ENCODE data around the gene ZCCHC17. TPM values are rescaled to one million over a fixed set of nuclear protein-coding genes. Genes with fewer than 3 reads are reported as not detected.
A peak's percentile ranks its signal among the peaks of the same experiment; 100 is the strongest.

Gene ZCCHC17
- total RNA-seq, 2 donors from 2014 or later = 14.4 to 19.4 TPM

GRCh38 chr1:31299365-31299764 is 2.5 kb downstream of the ZCCHC17 start:
- ATAC-seq = no peak
- intact Hi-C loops (cut with DNase I, micrococcal nuclease) = no loop called here

GRCh38 chr1:31300193-31300592 is 3.4 kb downstream of the ZCCHC17 start:
- DNase-seq (no peak), ATAC-seq (no peak)
- intact Hi-C loops (cut with DNase I, micrococcal nuclease) = no loop called here

More at GRCh38 chr1:31299365-31299764, 2.5 kb downstream of the ZCCHC17 start:
- no peak for DNase-seq

GRCh38 chr1:31302709-31303441 is 6.0 kb downstream of the ZCCHC17 start:
- no peak for DNase-seq
- intact Hi-C loops (cut with DNase I, micrococcal nuclease) = no loop called here

DNA sequence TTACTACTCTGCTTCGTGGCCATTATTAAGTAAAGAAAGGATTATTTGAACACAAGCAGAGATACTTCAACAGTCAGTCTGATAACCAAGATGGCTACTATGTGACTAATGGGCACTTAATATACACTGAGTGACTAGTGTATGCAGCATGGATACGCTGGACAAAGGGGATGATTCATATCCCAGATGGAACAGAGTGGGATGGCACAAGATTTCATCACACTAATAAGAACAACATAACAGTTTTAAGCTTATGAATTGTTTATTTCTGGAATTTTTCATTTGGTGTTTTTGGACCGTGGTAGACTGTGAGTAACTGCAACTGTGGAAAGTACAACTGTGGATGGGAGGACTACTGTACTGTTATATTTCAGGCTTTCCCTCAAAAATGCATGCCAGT is 9.4 kb downstream of the ZCCHC17 start:
- intact Hi-C loops (cut with DNase I, micrococcal nuclease) = no loop called here
- ATAC-seq = no peak
- DNase-seq = no peak

More at GRCh38 chr1:31302709-31303441, 6.0 kb downstream of the ZCCHC17 start:
- no peak for ATAC-seq

- no peak for ATAC-seq
- no peak for DNase-seq
- intact Hi-C loops (cut with DNase I, micrococcal nuclease) = no loop called here
Observed at GRCh38 chr1:31308036-31308435, 11.2 kb downstream of the ZCCHC17 start.

GRCh38 chr1:31310198-31310597 is 13.4 kb downstream of the ZCCHC17 start:
- ATAC-seq (no peak), DNase-seq (no peak)
- intact Hi-C loops (cut with DNase I, micrococcal nuclease) = no loop called here

- ATAC-seq (no peak), DNase-seq (no peak)
- intact Hi-C loops (cut with DNase I, micrococcal nuclease) = no loop called here
Observed at GRCh38 chr1:31315902-31316301, 19.1 kb downstream of the ZCCHC17 start.

DNA sequence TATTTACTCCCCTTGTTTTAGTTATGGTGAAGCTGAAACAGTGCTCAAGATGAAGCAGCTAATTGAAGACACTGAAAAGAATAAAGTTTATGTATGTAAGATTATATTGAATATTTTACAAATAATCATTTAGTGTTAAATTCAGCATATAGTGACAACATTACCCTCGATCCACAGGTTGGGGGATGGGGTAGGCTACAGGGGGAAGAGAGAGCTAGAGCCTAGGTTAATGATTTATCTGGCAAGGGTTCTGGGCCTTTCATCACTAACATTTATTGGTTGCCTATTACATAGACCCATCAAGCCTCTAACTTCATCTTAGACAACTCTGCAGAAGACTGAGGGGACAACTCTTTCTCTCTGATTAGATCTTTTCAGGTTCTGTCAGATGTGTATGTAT is 21.3 kb downstream of the ZCCHC17 start:
- ATAC-seq (no peak), DNase-seq (no peak)
- intact Hi-C loops (cut with DNase I, micrococcal nuclease) = no loop called here

DNA sequence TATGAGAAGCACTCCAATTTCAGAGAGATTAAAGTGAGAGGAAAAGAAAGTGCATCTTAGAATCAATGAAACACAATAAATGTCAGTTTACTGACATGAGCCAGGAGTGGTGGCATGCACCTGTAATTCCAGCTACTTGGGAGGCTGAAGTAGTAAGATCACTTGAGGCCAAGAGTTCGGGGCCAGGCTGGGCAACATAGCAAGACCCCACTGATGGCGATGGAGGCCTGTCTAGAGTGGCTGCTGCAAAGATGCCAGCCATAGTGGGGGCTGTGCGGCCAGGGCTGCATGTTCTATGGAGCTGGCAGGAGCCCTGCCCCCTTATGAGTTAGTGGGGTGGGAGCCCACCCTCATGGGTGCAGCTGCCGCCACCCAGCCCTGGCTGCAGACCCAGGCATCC is 27.3 kb downstream of the ZCCHC17 start:
- ATAC-seq = no peak
- no peak for DNase-seq
- intact Hi-C loops (cut with DNase I, micrococcal nuclease) = no loop called here

GRCh38 chr1:31324992-31325391 is 28.2 kb downstream of the ZCCHC17 start:
- DNase-seq (no peak), ATAC-seq (no peak)
- intact Hi-C loops (cut with DNase I, micrococcal nuclease) = no loop called here

DNA sequence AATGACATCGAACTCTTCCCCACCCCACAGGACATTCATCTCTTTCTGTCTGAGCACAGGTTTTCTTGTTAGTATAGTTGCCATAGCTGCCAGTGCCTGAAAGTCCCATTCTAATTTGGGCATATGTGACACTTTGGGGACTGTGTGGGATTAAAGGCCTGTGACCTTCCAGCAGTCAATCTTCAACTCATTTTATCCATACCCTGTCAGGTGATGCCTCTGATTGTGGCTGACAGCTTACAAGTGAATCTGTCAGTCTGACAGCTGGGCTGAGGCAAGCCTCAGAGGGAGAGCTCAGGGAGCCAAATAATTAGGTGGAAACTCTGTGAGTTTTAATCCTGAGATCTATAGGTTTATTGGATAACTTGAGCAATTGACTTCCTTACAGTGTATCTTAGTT is 29.6 kb downstream of the ZCCHC17 start:
- intact Hi-C loops (cut with DNase I, micrococcal nuclease) = no loop called here
- DNase-seq (no peak), ATAC-seq (no peak)

DNA sequence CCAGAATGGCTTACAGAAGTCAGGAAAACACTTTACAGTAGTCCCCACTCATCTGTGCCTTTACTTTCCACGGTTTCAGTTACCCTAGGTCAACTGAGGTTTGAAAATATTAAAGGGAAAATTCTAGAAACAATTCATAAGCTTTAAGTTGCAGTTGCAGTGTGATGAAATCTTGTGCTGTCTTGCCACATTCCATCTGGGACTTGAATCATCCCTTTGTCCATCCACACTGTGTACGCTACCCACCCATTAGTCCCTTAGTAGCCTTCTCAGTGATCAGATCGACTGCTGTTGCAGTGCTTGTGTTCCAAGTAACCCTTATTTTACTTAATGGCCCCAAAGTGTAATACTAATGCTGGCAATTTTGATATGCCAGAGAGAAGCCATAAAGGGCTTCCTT is 30.5 kb downstream of the ZCCHC17 start:
- DNase-seq (no peak), ATAC-seq (no peak)
- intact Hi-C loops (cut with DNase I, micrococcal nuclease) = no loop called here

- ATAC-seq (peak; percentile 80), DNase-seq (no peak)
- intact Hi-C loops (cut with DNase I, micrococcal nuclease) = no loop called here
Observed at GRCh38 chr1:31335007-31335406, 38.2 kb downstream of the ZCCHC17 start.

- intact Hi-C loops (cut with DNase I, micrococcal nuclease) = no loop called here
- ATAC-seq = no peak
- DNase-seq = no peak
Observed at GRCh38 chr1:31336687-31337467, 40.0 kb downstream of the ZCCHC17 start.

- ATAC-seq = no peak
- no peak for DNase-seq
- intact Hi-C loops (cut with DNase I, micrococcal nuclease) = no loop called here
Observed at GRCh38 chr1:31344503-31344902, 47.7 kb downstream of the ZCCHC17 start.

DNA sequence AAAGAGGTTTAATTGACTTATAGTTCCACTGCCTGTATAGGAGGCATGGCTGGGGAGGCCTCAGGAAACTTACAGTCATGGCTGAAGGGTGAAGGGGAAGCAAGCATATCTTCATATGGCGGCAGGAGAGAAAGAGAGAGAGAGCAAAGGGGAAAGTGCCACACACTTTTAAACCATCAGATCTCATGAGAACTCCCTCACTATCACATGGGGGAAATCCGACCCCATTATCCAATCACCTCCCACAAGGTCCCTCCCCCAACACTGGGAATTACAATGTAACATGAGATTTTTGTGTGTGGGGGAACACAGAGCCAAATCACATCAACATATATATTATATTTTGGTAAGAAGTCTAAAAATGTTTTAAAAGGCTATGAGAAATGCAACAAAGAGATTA is 48.8 kb downstream of the ZCCHC17 start:
- no peak for DNase-seq
- ATAC-seq = no peak
- intact Hi-C loops (cut with DNase I, micrococcal nuclease) = no loop called here

- no peak for ATAC-seq
- DNase-seq = no peak
- intact Hi-C loops (cut with DNase I, micrococcal nuclease) = no loop called here
Observed at GRCh38 chr1:31346785-31347184, 50.0 kb downstream of the ZCCHC17 start.

GRCh38 chr1:31348449-31348848 is 51.6 kb downstream of the ZCCHC17 start:
- intact Hi-C loops (cut with DNase I, micrococcal nuclease) = no loop called here
- ATAC-seq (no peak), DNase-seq (no peak)

GRCh38 chr1:31354283-31354682 is 57.5 kb downstream of the ZCCHC17 start:
- ATAC-seq (no peak), DNase-seq (no peak)
- intact Hi-C loops (cut with DNase I, micrococcal nuclease) = no loop called here

- ATAC-seq = no peak
- intact Hi-C loops (cut with DNase I, micrococcal nuclease) = no loop called here
Observed at GRCh38 chr1:31356427-31356826, 59.6 kb downstream of the ZCCHC17 start.

More at GRCh38 chr1:31356427-31356826, 59.6 kb downstream of the ZCCHC17 start:
- no peak for DNase-seq

Data from left colon (tissue), 2 donors.